ENCODE results near the gene KHDC1L.

DNA sequence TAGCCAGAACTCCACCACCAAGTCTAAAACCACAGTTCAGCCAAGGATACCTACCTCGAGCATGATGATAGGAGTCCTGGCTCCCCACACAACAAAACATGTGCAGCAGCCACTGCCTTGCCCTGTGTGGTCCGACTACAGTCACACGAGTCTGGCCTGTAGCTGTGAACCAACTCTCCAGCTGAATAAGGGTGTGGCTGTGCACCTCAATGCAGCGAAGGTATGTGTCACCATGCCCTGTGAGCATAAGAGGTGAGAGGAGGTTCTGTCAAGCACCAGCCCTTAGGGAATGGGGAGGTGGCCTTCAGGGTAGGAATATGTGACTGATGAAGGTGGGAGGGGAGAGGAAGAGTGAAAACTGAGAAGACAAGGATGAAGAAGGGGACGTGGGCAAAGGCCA is 16.7 kb upstream of the KHDC1L start:
- TF ChIP-seq, protein P1, sequence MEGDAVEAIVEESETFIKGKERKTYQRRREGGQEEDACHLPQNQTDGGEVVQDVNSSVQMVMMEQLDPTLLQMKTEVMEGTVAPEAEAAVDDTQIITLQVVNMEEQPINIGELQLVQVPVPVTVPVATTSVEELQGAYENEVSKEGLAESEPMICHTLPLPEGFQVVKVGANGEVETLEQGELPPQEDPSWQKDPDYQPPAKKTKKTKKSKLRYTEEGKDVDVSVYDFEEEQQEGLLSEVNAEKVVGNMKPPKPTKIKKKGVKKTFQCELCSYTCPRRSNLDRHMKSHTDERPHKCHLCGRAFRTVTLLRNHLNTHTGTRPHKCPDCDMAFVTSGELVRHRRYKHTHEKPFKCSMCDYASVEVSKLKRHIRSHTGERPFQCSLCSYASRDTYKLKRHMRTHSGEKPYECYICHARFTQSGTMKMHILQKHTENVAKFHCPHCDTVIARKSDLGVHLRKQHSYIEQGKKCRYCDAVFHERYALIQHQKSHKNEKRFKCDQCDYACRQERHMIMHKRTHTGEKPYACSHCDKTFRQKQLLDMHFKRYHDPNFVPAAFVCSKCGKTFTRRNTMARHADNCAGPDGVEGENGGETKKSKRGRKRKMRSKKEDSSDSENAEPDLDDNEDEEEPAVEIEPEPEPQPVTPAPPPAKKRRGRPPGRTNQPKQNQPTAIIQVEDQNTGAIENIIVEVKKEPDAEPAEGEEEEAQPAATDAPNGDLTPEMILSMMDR (IDR thresholded peaks at IDR 0.05 in 8 of 11, conservative IDR thresholded peaks at IDR 0.05 in 3 of 11) = no peak
- TF ChIP-seq POLR2A (IDR thresholded peaks at IDR 0.05) = no peak

Data from spleen (tissue), 7 donors.